WTC11 (cell line): ENCODE results near the gene PCK2. TPM values are rescaled to one million over a fixed set of nuclear protein-coding genes. Genes with fewer than 3 reads are reported as not detected.

ENCODE experiments used
- ATAC-seq: fragments of 200-7000 bp; cut with Tn5 transposase; 2 replicates; pipeline ENCODE4 v1.10.0; 2021; ENCODE audit warnings: mild to moderate bottlenecking, moderate library complexity
- CTCF ChIA-PET: fragments of 300-600 bp; sonication (Branson Sonifier 250); formaldehyde crosslinking; loops from one replicate; lab custom pipeline; 2021; ENCODE audit warnings: antibody characterized with exemption; lab: Charles Lee
- POLR2A ChIA-PET: fragments of 350-600 bp; sonication (Branson Sonifier 250); formaldehyde crosslinking; loops from one replicate; lab custom pipeline; 2021; ENCODE audit warnings: antibody characterized with exemption; lab: Charles Lee
- DNase-seq: peaks from one replicate; pipeline ENCODE4 v3.0.0; 2021; ENCODE audit warnings: low spot score
- H3K27ac Mint-ChIP-seq: 2 replicates; pipeline ENCODE4 v1.8.0; 2021; ENCODE audit warnings: mixed read lengths
- H3K27me3 Mint-ChIP-seq: 2 replicates; pipeline ENCODE4 v1.8.0; 2021; ENCODE audit warnings: low read depth, mild to moderate bottlenecking, moderate library complexity, mixed read lengths
- H3K36me3 Mint-ChIP-seq: 2 replicates; pipeline ENCODE4 v1.8.0; 2021; ENCODE audit warnings: mixed read lengths
- H3K4me1 Mint-ChIP-seq: 2 replicates; pipeline ENCODE4 v1.8.0; 2022; ENCODE audit warnings: mixed read lengths
- H3K4me3 Mint-ChIP-seq: 2 replicates; pipeline ENCODE4 v1.8.0; 2021; ENCODE audit warnings: mild to moderate bottlenecking, moderate library complexity, mixed read lengths
- H3K9me3 Mint-ChIP-seq: 2 replicates; pipeline ENCODE4 v1.8.0; 2021; ENCODE audit warnings: mixed read lengths
- CBFB ChIP-seq: sonication (generic); formaldehyde crosslinking; IDR thresholded peaks from 2 replicates; pipeline ENCODE4 v1.8.1; 2022; ENCODE audit warnings: mild to moderate bottlenecking, low read depth, missing genetic modification reagents
- CREB1 ChIP-seq: sonication (generic); formaldehyde crosslinking; IDR thresholded peaks from 2 replicates; pipeline ENCODE4 v1.8.0; 2023; ENCODE audit warnings: mild to moderate bottlenecking, missing genetic modification reagents
- CREM ChIP-seq: sonication (generic); formaldehyde crosslinking; IDR thresholded peaks from 2 replicates; pipeline ENCODE4 v1.8.1; 2022; ENCODE audit warnings: mild to moderate bottlenecking, missing genetic modification reagents, moderate library complexity
- ELF4 ChIP-seq: sonication (generic); formaldehyde crosslinking; IDR thresholded peaks from 2 replicates; pipeline ENCODE4 v1.8.1; 2022; ENCODE audit warnings: low read depth, mild to moderate bottlenecking, moderate library complexity, missing genetic modification reagents
- ETV6 ChIP-seq: sonication (generic); formaldehyde crosslinking; IDR thresholded peaks from 2 replicates; pipeline ENCODE4 v1.8.1; 2022; ENCODE audit warnings: mild to moderate bottlenecking, missing genetic modification reagents
- FOXK1 ChIP-seq: sonication (generic); formaldehyde crosslinking; IDR thresholded peaks from 2 replicates; pipeline ENCODE4 v1.8.0; 2022; ENCODE audit warnings: mild to moderate bottlenecking, moderate library complexity, missing genetic modification reagents
- JUN ChIP-seq: sonication (generic); formaldehyde crosslinking; IDR thresholded peaks from 2 replicates; pipeline ENCODE4 v1.8.0; 2023; ENCODE audit warnings: mild to moderate bottlenecking, missing genetic modification reagents
- MXD4 ChIP-seq: fragments of 250-450 bp; sonication (Bioruptor Pico); IDR thresholded peaks from 2 replicates; pipeline ENCODE4 v1.8.0; 2021; ENCODE audit warnings: mild to moderate bottlenecking, moderate library complexity, borderline replicate concordance
- MYBL2 ChIP-seq: sonication (generic); formaldehyde crosslinking; IDR thresholded peaks from 2 replicates; pipeline ENCODE4 v1.8.1; 2023; ENCODE audit warnings: mild to moderate bottlenecking, moderate library complexity, missing genetic modification reagents
- SMAD3 ChIP-seq: sonication (generic); formaldehyde crosslinking; IDR thresholded peaks from 2 replicates; pipeline ENCODE4 v1.8.0; 2022; ENCODE audit warnings: missing genetic modification reagents, mild to moderate bottlenecking, borderline replicate concordance
- SMAD4 ChIP-seq: sonication (generic); formaldehyde crosslinking; IDR thresholded peaks from 2 replicates; pipeline ENCODE4 v1.8.0; 2022; ENCODE audit warnings: mild to moderate bottlenecking, missing genetic modification reagents
- SOX15 ChIP-seq: fragments of 250-450 bp; sonication (Bioruptor Pico); IDR thresholded peaks from 2 replicates; pipeline ENCODE4 v1.9.0; 2021; ENCODE audit warnings: mild to moderate bottlenecking
- TCF7 ChIP-seq: sonication (generic); formaldehyde crosslinking; IDR thresholded peaks from 2 replicates; pipeline ENCODE4 v1.8.0; 2022; ENCODE audit warnings: mild to moderate bottlenecking, low read depth, missing genetic modification reagents, moderate library complexity
- TEAD1 ChIP-seq: sonication (generic); formaldehyde crosslinking; IDR thresholded peaks from 2 replicates; pipeline ENCODE4 v1.8.0; 2022; ENCODE audit warnings: mild to moderate bottlenecking, missing genetic modification reagents
- ZBTB21 ChIP-seq: sonication (generic); formaldehyde crosslinking; IDR thresholded peaks from 2 replicates; pipeline ENCODE4 v1.8.1; 2023; ENCODE audit warnings: mild to moderate bottlenecking, missing genetic modification reagents, borderline replicate concordance
- ZNF219 ChIP-seq: sonication (generic); formaldehyde crosslinking; IDR thresholded peaks from 2 replicates; pipeline ENCODE4 v1.8.0; 2023; ENCODE audit warnings: missing genetic modification reagents, mild to moderate bottlenecking, borderline replicate concordance
- ZNF317 ChIP-seq: sonication (generic); formaldehyde crosslinking; IDR thresholded peaks from 2 replicates; pipeline ENCODE4 v1.8.1; 2023; ENCODE audit warnings: low read depth, mild to moderate bottlenecking, moderate library complexity, missing genetic modification reagents, borderline replicate concordance
- ZNF423 ChIP-seq: fragments of 250-450 bp; sonication (Bioruptor Pico); IDR thresholded peaks from 2 replicates; pipeline ENCODE4 v2.1.2; 2022; ENCODE audit warnings: mild to moderate bottlenecking, moderate library complexity
- ZNF671 ChIP-seq: fragments of 250-450 bp; sonication (Bioruptor Pico); IDR thresholded peaks from 2 replicates; pipeline ENCODE4 v1.8.0; 2021; ENCODE audit warnings: mild to moderate bottlenecking
- total RNA-seq: library from RNA; stranded (reverse); gene quantifications from 3 replicates; pipeline ENCODE4 v1.2.3, GENCODE V29; 2021
- TF ChIP-seq, protein P1 (sequence below): fragments of 250-450 bp; sonication (Bioruptor Pico); IDR thresholded peaks from 2 replicates; pipeline ENCODE4 v1.9.0; 2021; ENCODE audit warnings: mild to moderate bottlenecking, borderline replicate concordance
- TF ChIP-seq, protein P2 (sequence below): fragments of 250-450 bp; sonication (Bioruptor Pico); IDR thresholded peaks from 2 replicates; pipeline ENCODE4 v1.9.0; 2021; ENCODE audit warnings: mild to moderate bottlenecking
- TF ChIP-seq, protein P3 (sequence below): sonication (generic); formaldehyde crosslinking; IDR thresholded peaks from 2 replicates; pipeline ENCODE4 v1.8.1; 2022; ENCODE audit warnings: mild to moderate bottlenecking, moderate library complexity, missing genetic modification reagents
- TF ChIP-seq, protein P4 (sequence below): sonication (generic); formaldehyde crosslinking; conservative IDR thresholded peaks from 2 replicates; pipeline ENCODE4 v1.8.1; 2023; ENCODE audit warnings: mild to moderate bottlenecking, low read depth, missing genetic modification reagents, moderate library complexity
- TF ChIP-seq, protein P5 (sequence below): sonication (generic); formaldehyde crosslinking; IDR thresholded peaks from 2 replicates; pipeline ENCODE4 v1.8.0; 2022; ENCODE audit warnings: mild to moderate bottlenecking, missing genetic modification reagents

Gene PCK2
- total RNA-seq, 1 experiment from 2014 or later, result 67.0 TPM

DNA sequence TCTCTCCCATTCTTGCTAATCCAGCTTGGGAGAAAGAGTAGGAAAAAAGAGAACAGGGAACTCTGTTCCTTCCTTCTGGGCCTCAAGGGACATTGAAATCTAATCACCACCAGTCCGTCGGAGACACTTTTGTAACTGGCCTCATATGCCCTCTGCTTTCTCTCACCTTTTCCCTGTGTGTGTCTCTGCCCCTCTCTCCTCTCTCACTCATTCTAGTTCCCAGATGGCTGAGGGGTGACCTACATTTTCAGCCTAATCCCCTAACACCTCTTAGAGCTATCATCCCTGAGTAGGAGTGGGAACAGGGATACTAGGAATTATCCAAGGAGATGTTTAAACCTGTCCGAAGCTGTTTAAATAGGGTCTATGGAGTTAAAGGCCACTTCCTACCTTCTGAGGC is 8.9 kb upstream of the PCK2 start (continued):
- no peak for TF ChIP-seq CBFB (CRISPR knock-in tag)
- TF ChIP-seq MYBL2 (CRISPR knock-in tag), result no peak
- no peak for TF ChIP-seq ZNF219 (CRISPR knock-in tag)
- no peak for TF ChIP-seq CREM (CRISPR knock-in tag)
- TF ChIP-seq, protein P1, sequence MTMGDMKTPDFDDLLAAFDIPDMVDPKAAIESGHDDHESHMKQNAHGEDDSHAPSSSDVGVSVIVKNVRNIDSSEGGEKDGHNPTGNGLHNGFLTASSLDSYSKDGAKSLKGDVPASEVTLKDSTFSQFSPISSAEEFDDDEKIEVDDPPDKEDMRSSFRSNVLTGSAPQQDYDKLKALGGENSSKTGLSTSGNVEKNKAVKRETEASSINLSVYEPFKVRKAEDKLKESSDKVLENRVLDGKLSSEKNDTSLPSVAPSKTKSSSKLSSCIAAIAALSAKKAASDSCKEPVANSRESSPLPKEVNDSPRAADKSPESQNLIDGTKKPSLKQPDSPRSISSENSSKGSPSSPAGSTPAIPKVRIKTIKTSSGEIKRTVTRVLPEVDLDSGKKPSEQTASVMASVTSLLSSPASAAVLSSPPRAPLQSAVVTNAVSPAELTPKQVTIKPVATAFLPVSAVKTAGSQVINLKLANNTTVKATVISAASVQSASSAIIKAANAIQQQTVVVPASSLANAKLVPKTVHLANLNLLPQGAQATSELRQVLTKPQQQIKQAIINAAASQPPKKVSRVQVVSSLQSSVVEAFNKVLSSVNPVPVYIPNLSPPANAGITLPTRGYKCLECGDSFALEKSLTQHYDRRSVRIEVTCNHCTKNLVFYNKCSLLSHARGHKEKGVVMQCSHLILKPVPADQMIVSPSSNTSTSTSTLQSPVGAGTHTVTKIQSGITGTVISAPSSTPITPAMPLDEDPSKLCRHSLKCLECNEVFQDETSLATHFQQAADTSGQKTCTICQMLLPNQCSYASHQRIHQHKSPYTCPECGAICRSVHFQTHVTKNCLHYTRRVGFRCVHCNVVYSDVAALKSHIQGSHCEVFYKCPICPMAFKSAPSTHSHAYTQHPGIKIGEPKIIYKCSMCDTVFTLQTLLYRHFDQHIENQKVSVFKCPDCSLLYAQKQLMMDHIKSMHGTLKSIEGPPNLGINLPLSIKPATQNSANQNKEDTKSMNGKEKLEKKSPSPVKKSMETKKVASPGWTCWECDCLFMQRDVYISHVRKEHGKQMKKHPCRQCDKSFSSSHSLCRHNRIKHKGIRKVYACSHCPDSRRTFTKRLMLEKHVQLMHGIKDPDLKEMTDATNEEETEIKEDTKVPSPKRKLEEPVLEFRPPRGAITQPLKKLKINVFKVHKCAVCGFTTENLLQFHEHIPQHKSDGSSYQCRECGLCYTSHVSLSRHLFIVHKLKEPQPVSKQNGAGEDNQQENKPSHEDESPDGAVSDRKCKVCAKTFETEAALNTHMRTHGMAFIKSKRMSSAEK, result no peak
- TF ChIP-seq ETV6 (CRISPR knock-in tag), result no peak
- TF ChIP-seq CREB1 (CRISPR knock-in tag), result no peak

DNA sequence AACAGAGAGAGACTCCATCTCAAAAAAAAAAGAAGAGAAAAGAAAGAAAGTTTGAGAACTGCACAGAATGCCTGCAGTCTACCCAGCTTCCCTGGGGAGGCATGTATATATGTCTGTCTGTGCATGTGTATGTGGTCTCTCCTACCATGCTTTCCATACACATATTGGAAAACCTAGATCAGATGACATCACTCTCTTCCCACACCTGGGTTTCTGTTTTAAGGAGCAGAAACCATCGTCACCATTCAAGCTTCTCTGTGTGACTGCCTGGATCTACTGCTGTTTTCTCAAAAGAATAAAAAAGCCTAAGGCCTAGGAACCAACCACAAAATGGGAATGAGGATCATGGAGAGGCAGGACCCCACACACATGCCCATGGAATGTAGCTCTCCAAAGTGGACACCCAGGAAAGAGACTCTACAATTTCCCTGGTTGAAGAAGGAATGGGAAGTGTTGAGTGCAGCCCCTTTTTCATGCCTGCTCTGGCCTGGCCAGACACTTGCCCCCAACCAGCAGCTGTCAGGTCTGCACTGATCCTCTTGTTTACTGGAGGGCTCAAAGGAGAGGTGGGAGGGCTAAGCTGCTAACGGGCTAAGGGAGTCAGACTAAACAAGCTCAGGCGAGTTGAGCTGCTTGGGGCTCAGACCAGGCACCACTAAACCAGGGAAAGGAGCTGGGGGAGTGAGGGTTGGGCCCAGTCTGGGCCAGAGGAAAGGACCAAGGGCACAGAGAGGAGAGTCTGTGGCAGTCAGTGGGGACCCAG is 7.7 kb upstream of the PCK2 start:
- no peak for TF ChIP-seq ZNF423 (CRISPR knock-in tag)
- Mint-ChIP-seq H3K36me3 (no peaks in the 10 kb centered on the region), H3K27me3 (peaks cover 24% of the 10 kb centered on the region), H3K27ac (no peak overlapping the region), H3K4me1 (peaks cover 17% of the 10 kb centered on the region), H3K4me3 (no peak overlapping the region), H3K9me3 (no peaks in the 10 kb centered on the region)
- POLR2A ChIA-PET, result no interaction called here
- ATAC-seq, result no peak
- CTCF ChIA-PET, result interaction anchor here (1.2 to 2.7 kb wide), 3 partner anchors 22 to 31 kb away, joined by 3 to 17 read pairs (median 7); no protein-coding TSS in a partner anchor
- no peak for DNase-seq

DNA sequence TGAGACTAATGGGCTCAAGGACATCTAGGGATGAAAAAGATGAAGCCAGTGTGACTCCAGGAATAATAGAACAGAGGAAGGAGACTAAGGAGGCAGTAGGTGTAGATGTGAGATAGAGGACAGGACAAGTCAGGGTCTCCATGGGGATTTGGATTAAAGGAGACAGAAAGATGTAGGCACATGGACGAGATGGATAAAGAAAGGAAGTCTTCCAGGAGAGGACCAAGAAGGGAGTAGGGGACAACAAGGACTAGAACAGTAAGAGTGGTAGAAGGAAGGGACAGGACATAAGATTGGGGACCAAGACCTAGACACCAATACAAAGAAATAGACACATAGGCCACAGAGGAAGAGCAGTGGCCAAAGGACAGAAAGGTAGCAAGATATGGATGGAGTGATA is 7.1 kb upstream of the PCK2 start:
- Mint-ChIP-seq H3K27ac (no peak overlapping the region), H3K9me3 (no peaks in the 10 kb centered on the region), H3K4me1 (peaks cover 14% of the 10 kb centered on the region), H3K27me3 (peaks cover 21% of the 10 kb centered on the region), H3K4me3 (no peak overlapping the region), H3K36me3 (no peaks in the 10 kb centered on the region)
- ChIA-PET CTCF (interaction anchor here (1.2 to 2.7 kb wide), 3 partner anchors 22 to 31 kb away, joined by 3 to 17 read pairs (median 7); no protein-coding TSS in a partner anchor), POLR2A (no interaction called here)
- ATAC-seq (no peak), DNase-seq (no peak)
- TF ChIP-seq, protein P2, sequence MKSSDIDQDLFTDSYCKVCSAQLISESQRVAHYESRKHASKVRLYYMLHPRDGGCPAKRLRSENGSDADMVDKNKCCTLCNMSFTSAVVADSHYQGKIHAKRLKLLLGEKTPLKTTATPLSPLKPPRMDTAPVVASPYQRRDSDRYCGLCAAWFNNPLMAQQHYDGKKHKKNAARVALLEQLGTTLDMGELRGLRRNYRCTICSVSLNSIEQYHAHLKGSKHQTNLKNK (CRISPR knock-in tag), result no peak
- TF ChIP-seq SMAD3 (CRISPR knock-in tag) (no peak), SMAD4 (CRISPR knock-in tag) (no peak), ZBTB21 (CRISPR knock-in tag) (no peak), SOX15 (no peak), ZNF317 (CRISPR knock-in tag) (no peak), TCF7 (CRISPR knock-in tag) (no peak), FOXK1 (CRISPR knock-in tag) (no peak), ELF4 (CRISPR knock-in tag) (no peak), MYBL2 (CRISPR knock-in tag) (no peak), MXD4 (CRISPR knock-in tag) (no peak), CREM (CRISPR knock-in tag) (no peak), ZNF671 (CRISPR knock-in tag) (no peak), TEAD1 (CRISPR knock-in tag) (no peak), JUN (no peak)
- TF ChIP-seq, protein P3, sequence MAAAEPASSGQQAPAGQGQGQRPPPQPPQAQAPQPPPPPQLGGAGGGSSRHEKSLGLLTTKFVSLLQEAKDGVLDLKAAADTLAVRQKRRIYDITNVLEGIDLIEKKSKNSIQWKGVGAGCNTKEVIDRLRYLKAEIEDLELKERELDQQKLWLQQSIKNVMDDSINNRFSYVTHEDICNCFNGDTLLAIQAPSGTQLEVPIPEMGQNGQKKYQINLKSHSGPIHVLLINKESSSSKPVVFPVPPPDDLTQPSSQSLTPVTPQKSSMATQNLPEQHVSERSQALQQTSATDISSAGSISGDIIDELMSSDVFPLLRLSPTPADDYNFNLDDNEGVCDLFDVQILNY (CRISPR knock-in tag), result no peak
- TF ChIP-seq, protein P4, sequence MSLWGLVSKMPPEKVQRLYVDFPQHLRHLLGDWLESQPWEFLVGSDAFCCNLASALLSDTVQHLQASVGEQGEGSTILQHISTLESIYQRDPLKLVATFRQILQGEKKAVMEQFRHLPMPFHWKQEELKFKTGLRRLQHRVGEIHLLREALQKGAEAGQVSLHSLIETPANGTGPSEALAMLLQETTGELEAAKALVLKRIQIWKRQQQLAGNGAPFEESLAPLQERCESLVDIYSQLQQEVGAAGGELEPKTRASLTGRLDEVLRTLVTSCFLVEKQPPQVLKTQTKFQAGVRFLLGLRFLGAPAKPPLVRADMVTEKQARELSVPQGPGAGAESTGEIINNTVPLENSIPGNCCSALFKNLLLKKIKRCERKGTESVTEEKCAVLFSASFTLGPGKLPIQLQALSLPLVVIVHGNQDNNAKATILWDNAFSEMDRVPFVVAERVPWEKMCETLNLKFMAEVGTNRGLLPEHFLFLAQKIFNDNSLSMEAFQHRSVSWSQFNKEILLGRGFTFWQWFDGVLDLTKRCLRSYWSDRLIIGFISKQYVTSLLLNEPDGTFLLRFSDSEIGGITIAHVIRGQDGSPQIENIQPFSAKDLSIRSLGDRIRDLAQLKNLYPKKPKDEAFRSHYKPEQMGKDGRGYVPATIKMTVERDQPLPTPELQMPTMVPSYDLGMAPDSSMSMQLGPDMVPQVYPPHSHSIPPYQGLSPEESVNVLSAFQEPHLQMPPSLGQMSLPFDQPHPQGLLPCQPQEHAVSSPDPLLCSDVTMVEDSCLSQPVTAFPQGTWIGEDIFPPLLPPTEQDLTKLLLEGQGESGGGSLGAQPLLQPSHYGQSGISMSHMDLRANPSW, result no peak
- TF ChIP-seq, protein P5, sequence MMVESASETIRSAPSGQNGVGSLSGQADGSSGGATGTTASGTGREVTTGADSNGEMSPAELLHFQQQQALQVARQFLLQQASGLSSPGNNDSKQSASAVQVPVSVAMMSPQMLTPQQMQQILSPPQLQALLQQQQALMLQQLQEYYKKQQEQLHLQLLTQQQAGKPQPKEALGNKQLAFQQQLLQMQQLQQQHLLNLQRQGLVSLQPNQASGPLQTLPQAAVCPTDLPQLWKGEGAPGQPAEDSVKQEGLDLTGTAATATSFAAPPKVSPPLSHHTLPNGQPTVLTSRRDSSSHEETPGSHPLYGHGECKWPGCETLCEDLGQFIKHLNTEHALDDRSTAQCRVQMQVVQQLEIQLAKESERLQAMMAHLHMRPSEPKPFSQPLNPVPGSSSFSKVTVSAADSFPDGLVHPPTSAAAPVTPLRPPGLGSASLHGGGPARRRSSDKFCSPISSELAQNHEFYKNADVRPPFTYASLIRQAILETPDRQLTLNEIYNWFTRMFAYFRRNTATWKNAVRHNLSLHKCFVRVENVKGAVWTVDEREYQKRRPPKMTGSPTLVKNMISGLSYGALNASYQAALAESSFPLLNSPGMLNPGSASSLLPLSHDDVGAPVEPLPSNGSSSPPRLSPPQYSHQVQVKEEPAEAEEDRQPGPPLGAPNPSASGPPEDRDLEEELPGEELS (CRISPR knock-in tag), result no peak
